Measurements from ENCODE around the gene RARS2. TPM values are rescaled to one million over a fixed set of nuclear protein-coding genes. Genes with fewer than 3 reads are reported as not detected.

Gene RARS2
- total and polyA plus RNA-seq, 2 donors (not counting 3 experiments of a cell fraction or from before 2014, with no cell fraction given) = 7.4 to 33.7 TPM

- Histone ChIP-seq H3K9me1 (replicated peaks; ENCODE audit: control insufficient read depth, extremely low read depth, insufficient read depth, low read length) (no peaks in the 10 kb centered on the region), H3K4me1 (ENCODE audit: control insufficient read depth, extremely low read depth, insufficient read depth, low read length) (peaks cover 26% of the 10 kb centered on the region), H2AFZ (ENCODE audit: low read depth, low read length) (no peak overlapping the region), H3K4me2 (ENCODE audit: insufficient read depth, low read length) (no peak overlapping the region), H3K27me3 (ENCODE audit: control insufficient read depth in 2 of 2, insufficient read depth in 2 of 2, low read length in 2 of 2) (no peaks in the 10 kb centered on the region), H3K9me3 (replicated peaks; ENCODE audit: control insufficient read depth, insufficient read depth, low read length) (no peaks in the 10 kb centered on the region), H3K79me2 (ENCODE audit: control insufficient read depth, insufficient read depth, low read length) (peaks cover 69% of the 10 kb centered on the region), H3K36me3 (ENCODE audit: control insufficient read depth in 2 of 2, extremely low read depth in 1 of 2, insufficient read depth in 2 of 2, low read length in 2 of 2) (peaks cover 0 to 2% of the 10 kb centered on the region in 2 experiments), H3K4me3 (replicated peaks in 1 of 3; ENCODE audit: insufficient read depth in 1 of 3, low read depth in 1 of 3, low read length in 3 of 3) (no peak overlapping the region), H3K27ac (ENCODE audit: insufficient read depth, low read depth, low read length) (no peak overlapping the region), H4K20me1 (replicated peaks; ENCODE audit: control insufficient read depth, extremely low read depth, insufficient read depth, low read length) (no peaks in the 10 kb centered on the region), H3K9ac (replicated peaks; ENCODE audit: extremely low read depth, insufficient read depth, low read length) (no peak overlapping the region)
- intact Hi-C loops (cut with micrococcal nuclease) = no loop called here
- TF ChIP-seq MYC (IDR thresholded peaks at IDR 0.05; ENCODE audit: low read depth, low read length) (no peak), JUN (IDR thresholded peaks at IDR 0.05; ENCODE audit: borderline replicate concordance, insufficient read depth, insufficient read length, low read depth) (no peak), POLR2AphosphoS5 (IDR thresholded peaks at IDR 0.05; ENCODE audit: insufficient read depth, low read depth, low read length) (no peak), GATA2 (IDR thresholded peaks at IDR 0.05; ENCODE audit: insufficient read depth, insufficient read length, low read depth, low read length) (no peak), POLR2A (IDR thresholded peaks at IDR 0.05; ENCODE audit: low read depth, low read length) (no peak), EZH2 (IDR thresholded peaks at IDR 0.05; ENCODE audit: borderline replicate concordance, low read depth, low read length, severe bottlenecking) (no peak), FOS (IDR thresholded peaks at IDR 0.05; ENCODE audit: borderline replicate concordance, insufficient read depth, low read length) (no peak), MAX (IDR thresholded peaks at IDR 0.05; ENCODE audit: insufficient read depth, insufficient read length) (no peak)
- TF ChIP-seq, protein P1, sequence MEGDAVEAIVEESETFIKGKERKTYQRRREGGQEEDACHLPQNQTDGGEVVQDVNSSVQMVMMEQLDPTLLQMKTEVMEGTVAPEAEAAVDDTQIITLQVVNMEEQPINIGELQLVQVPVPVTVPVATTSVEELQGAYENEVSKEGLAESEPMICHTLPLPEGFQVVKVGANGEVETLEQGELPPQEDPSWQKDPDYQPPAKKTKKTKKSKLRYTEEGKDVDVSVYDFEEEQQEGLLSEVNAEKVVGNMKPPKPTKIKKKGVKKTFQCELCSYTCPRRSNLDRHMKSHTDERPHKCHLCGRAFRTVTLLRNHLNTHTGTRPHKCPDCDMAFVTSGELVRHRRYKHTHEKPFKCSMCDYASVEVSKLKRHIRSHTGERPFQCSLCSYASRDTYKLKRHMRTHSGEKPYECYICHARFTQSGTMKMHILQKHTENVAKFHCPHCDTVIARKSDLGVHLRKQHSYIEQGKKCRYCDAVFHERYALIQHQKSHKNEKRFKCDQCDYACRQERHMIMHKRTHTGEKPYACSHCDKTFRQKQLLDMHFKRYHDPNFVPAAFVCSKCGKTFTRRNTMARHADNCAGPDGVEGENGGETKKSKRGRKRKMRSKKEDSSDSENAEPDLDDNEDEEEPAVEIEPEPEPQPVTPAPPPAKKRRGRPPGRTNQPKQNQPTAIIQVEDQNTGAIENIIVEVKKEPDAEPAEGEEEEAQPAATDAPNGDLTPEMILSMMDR (IDR thresholded peaks at IDR 0.05; ENCODE audit: extremely low read depth in 1 of 2, insufficient read depth in 1 of 2, low read depth in 1 of 2, low read length in 2 of 2) = no peak
- FAIRE-seq = no peak
- POLR2A ChIA-PET = no interaction called here
- no TSS peak for BruUV-seq (replicated peaks)
- dilution Hi-C loops (cut with MboI; ENCODE audit: extremely low pct_ligation_motif_present, low sequenced_read_pairs) = no loop called here
- CTCF ChIA-PET = interaction anchor here (1.0 to 1.3 kb wide), 3 partner anchors 10 to 180 kb away, joined by 3 to 4 read pairs (median 3); no protein-coding TSS in a partner anchor
- no peak for DNase-seq (ENCODE audit: low read depth, low spot score)
These were observed 16.9 kb downstream of the RARS2 start for GRCh38 chr6:87572883-87573282.
